ENCODE results near the gene TRIM24. TPM values are rescaled to one million over a fixed set of nuclear protein-coding genes. Genes with fewer than 3 reads are reported as not detected.

Gene TRIM24
- total and polyA plus RNA-seq, 10 donors: 5.2 to 22.3 (median 15.3) TPM

DNA sequence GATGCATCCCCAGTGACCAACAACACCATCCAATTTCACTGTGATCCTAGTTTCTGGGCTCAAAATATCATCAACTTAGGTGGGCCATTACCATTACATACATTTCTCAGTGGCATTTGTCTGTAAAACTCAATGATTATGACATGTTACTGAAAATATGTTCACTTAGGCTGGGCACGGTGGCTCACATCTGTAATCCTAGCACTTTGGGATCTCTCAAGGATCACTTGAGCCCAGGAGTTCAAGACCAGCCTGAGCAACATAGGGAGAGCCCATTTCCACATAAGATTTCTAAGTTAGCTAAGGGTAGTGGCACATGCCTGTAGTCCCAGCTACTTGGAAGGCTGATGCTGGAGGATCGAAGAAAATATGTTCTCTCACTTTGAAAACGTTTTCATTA is 91.0 kb downstream of the TRIM24 start:
- Histone ChIP-seq H3K27me3 (replicated peaks in 1 of 7) (no peaks in the 10 kb centered on the region), H3K36me3 (peaks cover 20 to 100% (median 63%) of the 10 kb centered on the region in 6 donors), H3K9me3 (peaks cover 0 to 57% (median 29%) of the 10 kb centered on the region in 8 donors), H3K4me3 (no peak overlapping the region), H3K27ac (no peak overlapping the region), H3K4me1 (no peaks in the 10 kb centered on the region)
- intact Hi-C loops (cut with DNase I; ENCODE audit: low total_unique reads): no loop called here
- WGBS, 5 donors: 94 to 99% (median 97%) methylated on average over 3 of the region's 3 CpGs
- DNase-seq: no peak
- TF ChIP-seq CTCF (IDR thresholded peaks at IDR 0.05 in 8 of 11, conservative IDR thresholded peaks at IDR 0.05 in 3 of 11) (no peak), POLR2AphosphoS5 (IDR thresholded peaks at IDR 0.05) (no peak), POLR2A (IDR thresholded peaks at IDR 0.05) (no peak)

DNA sequence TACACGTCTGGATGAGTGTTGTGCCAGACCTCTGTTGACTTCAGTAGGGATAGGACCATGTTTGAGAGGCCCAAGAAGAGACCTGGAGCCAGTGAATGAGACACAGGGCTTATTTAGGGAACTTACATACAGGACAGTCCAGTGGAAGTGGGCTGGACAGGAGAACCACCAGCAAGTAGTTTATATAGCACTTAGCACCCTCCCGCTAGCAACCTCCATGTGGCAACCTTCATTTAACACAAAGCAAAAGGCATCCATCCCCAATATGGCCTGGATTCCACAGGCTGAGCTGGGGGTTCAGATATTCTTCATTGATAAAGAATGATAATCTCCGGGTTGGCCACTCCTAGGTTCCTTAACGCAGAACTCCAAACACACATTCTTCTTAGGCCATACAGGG is 93.7 kb downstream of the TRIM24 start:
- 93 to 99% (median 98%) methylated on average over 4 of the region's 4 CpGs for WGBS, 5 donors
- Histone ChIP-seq H3K36me3 (peaks cover 29 to 100% (median 82%) of the 10 kb centered on the region in 6 donors), H3K9me3 (peaks cover 17 to 84% (median 56%) of the 10 kb centered on the region in 8 donors), H3K27me3 (replicated peaks in 1 of 7) (no peaks in the 10 kb centered on the region), H3K27ac (no peak overlapping the region), H3K4me3 (no peak overlapping the region), H3K4me1 (no peaks in the 10 kb centered on the region)
- TF ChIP-seq POLR2AphosphoS5 (IDR thresholded peaks at IDR 0.05) (no peak), CTCF (IDR thresholded peaks at IDR 0.05 in 8 of 11, conservative IDR thresholded peaks at IDR 0.05 in 3 of 11) (no peak), POLR2A (IDR thresholded peaks at IDR 0.05) (no peak)
- no peak for DNase-seq
- intact Hi-C loops (cut with DNase I; ENCODE audit: low total_unique reads): no loop called here

GRCh38 chr7:138554674-138555073 is 94.6 kb downstream of the TRIM24 start:
- peaks cover 17 to 93% (median 65%) of the 10 kb centered on the region in 8 donors for H3K9me3 ChIP-seq
- no peak overlapping the region for H3K4me3 ChIP-seq
- H3K4me1 ChIP-seq: no peaks in the 10 kb centered on the region
- no peaks in the 10 kb centered on the region for H3K27me3 ChIP-seq (replicated peaks in 1 of 7)
- peaks cover 29 to 100% (median 91%) of the 10 kb centered on the region in 6 donors for H3K36me3 ChIP-seq
- DNase-seq: no peak
- intact Hi-C loops (cut with DNase I; ENCODE audit: low total_unique reads): no loop called here
- 97 to 99% (median 98%) methylated on average over 4 of the region's 4 CpGs for WGBS, 5 donors
- no peak for TF ChIP-seq POLR2AphosphoS5 (IDR thresholded peaks at IDR 0.05)
- TF ChIP-seq POLR2A (IDR thresholded peaks at IDR 0.05): no peak
- TF ChIP-seq CTCF (IDR thresholded peaks at IDR 0.05 in 8 of 11, conservative IDR thresholded peaks at IDR 0.05 in 3 of 11): no peak
- H3K27ac ChIP-seq: no peak overlapping the region

DNA sequence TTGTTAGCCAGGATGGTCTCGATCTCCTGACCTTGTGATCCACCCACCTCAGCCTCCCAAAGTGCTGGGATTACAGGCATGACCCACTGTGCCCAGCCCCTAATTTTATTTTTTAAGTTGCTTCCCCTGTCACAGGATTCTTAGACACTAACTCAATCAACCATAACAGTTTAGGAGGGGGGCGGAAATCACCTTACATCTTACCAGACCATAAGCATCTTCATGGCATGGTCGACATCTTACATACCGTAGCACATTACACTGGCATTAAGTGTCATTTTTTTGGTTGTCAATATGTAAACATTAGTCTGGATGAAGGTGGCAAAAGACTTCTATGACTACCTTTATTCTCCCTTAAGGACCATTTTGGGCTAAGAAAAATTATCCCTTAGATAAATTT is 95.6 kb downstream of the TRIM24 start:
- no peak for DNase-seq
- Histone ChIP-seq H3K27me3 (replicated peaks in 1 of 7) (no peaks in the 10 kb centered on the region), H3K27ac (no peak overlapping the region), H3K9me3 (peaks cover 17 to 99% (median 75%) of the 10 kb centered on the region in 8 donors), H3K4me1 (no peaks in the 10 kb centered on the region), H3K4me3 (no peak overlapping the region), H3K36me3 (peaks cover 29 to 100% (median 100%) of the 10 kb centered on the region in 6 donors)
- intact Hi-C loops (cut with DNase I; ENCODE audit: low total_unique reads): no loop called here
- TF ChIP-seq CTCF (IDR thresholded peaks at IDR 0.05 in 8 of 11, conservative IDR thresholded peaks at IDR 0.05 in 3 of 11): no peak
- TF ChIP-seq POLR2A (IDR thresholded peaks at IDR 0.05): no peak
- no peak for TF ChIP-seq POLR2AphosphoS5 (IDR thresholded peaks at IDR 0.05)
- 96 to 99% (median 98%) methylated on average over 4 of the region's 4 CpGs for WGBS, 5 donors

All from spleen (tissue), 11 donors.